ENCODE measurements around the gene SMIM1.

The SMIM1 gene

GRCh38 chr1:3734602-3735001 lies 37.9 kb upstream of the SMIM1 start:
- Histone ChIP-seq H3K79me2 (no peaks in the 10 kb centered on the region), H3K36me3 (ENCODE audit: control insufficient read depth, insufficient read depth, low read length) (no peaks in the 10 kb centered on the region), H3K4me1 (no peaks in the 10 kb centered on the region)

GRCh38 chr1:3735027-3735681 lies 37.4 kb upstream of the SMIM1 start:
- no peak overlapping the region for H2AFZ ChIP-seq
- H3K9me3 ChIP-seq (ENCODE audit: control insufficient read depth, low read length) = no peaks in the 10 kb centered on the region
- no peak overlapping the region for H3K9ac ChIP-seq

More at GRCh38 chr1:3734602-3735001, 37.9 kb upstream of the SMIM1 start:
- no peak overlapping the region for H3K4me3 ChIP-seq (ENCODE audit: low read depth, low read length)
- no peak overlapping the region for H2AFZ ChIP-seq
- H3K9me3 ChIP-seq (ENCODE audit: control insufficient read depth, low read length) = no peaks in the 10 kb centered on the region
- no peaks in the 10 kb centered on the region for H3K27me3 ChIP-seq (ENCODE audit: control insufficient read depth, insufficient read depth, low read length)
- no peak for TF ChIP-seq CTCF (IDR thresholded peaks at IDR 0.05)
- H3K4me2 ChIP-seq (ENCODE audit: low read length) = no peak overlapping the region
- H3K9ac ChIP-seq = no peak overlapping the region
- H3K27ac ChIP-seq = no peak overlapping the region

GRCh38 chr1:3735688-3736087 lies 36.9 kb upstream of the SMIM1 start:
- no peaks in the 10 kb centered on the region for H3K9me3 ChIP-seq (ENCODE audit: control insufficient read depth, low read length)
- peaks cover 7% of the 10 kb centered on the region for H3K4me1 ChIP-seq
- H3K4me2 ChIP-seq (ENCODE audit: low read length) = no peak overlapping the region
- H2AFZ ChIP-seq = no peak overlapping the region
- no peaks in the 10 kb centered on the region for H3K27me3 ChIP-seq (ENCODE audit: control insufficient read depth, insufficient read depth, low read length)
- no peak for TF ChIP-seq CTCF (IDR thresholded peaks at IDR 0.05)
- no peaks in the 10 kb centered on the region for H3K79me2 ChIP-seq
- H3K9ac ChIP-seq = no peak overlapping the region
- no peak overlapping the region for H3K27ac ChIP-seq
- H3K36me3 ChIP-seq (ENCODE audit: control insufficient read depth, insufficient read depth, low read length) = no peaks in the 10 kb centered on the region
- H3K4me3 ChIP-seq (ENCODE audit: low read depth, low read length) = no peak overlapping the region

More at GRCh38 chr1:3735027-3735681, 37.4 kb upstream of the SMIM1 start:
- Histone ChIP-seq H3K4me2 (ENCODE audit: low read length) (no peak overlapping the region), H3K36me3 (ENCODE audit: control insufficient read depth, insufficient read depth, low read length) (no peaks in the 10 kb centered on the region), H3K4me3 (ENCODE audit: low read depth, low read length) (no peak overlapping the region), H3K4me1 (peaks cover 4% of the 10 kb centered on the region), H3K79me2 (no peaks in the 10 kb centered on the region), H3K27ac (no peak overlapping the region), H3K27me3 (ENCODE audit: control insufficient read depth, insufficient read depth, low read length) (no peaks in the 10 kb centered on the region)
- no peak for TF ChIP-seq CTCF (IDR thresholded peaks at IDR 0.05)

GRCh38 chr1:3736131-3736561 lies 36.4 kb upstream of the SMIM1 start:
- H3K36me3 ChIP-seq (ENCODE audit: control insufficient read depth, insufficient read depth, low read length) = no peaks in the 10 kb centered on the region
- H3K9me3 ChIP-seq (ENCODE audit: control insufficient read depth, low read length) = no peaks in the 10 kb centered on the region
- no peak for TF ChIP-seq CTCF (IDR thresholded peaks at IDR 0.05)
- no peak overlapping the region for H3K4me3 ChIP-seq (ENCODE audit: low read depth, low read length)
- peaks cover 7% of the 10 kb centered on the region for H3K4me1 ChIP-seq
- H3K27me3 ChIP-seq (ENCODE audit: control insufficient read depth, insufficient read depth, low read length) = no peaks in the 10 kb centered on the region
- H3K27ac ChIP-seq = no peak overlapping the region
- no peaks in the 10 kb centered on the region for H3K79me2 ChIP-seq
- no peak overlapping the region for H3K9ac ChIP-seq
- no peak overlapping the region for H3K4me2 ChIP-seq (ENCODE audit: low read length)
- H2AFZ ChIP-seq = no peak overlapping the region

- TF ChIP-seq CTCF (IDR thresholded peaks at IDR 0.05) = no peak
- Histone ChIP-seq H2AFZ (no peak overlapping the region), H3K4me3 (ENCODE audit: low read depth, low read length) (no peak overlapping the region), H3K27ac (no peak overlapping the region), H3K4me2 (ENCODE audit: low read length) (no peak overlapping the region), H3K9me3 (ENCODE audit: control insufficient read depth, low read length) (no peaks in the 10 kb centered on the region), H3K36me3 (ENCODE audit: control insufficient read depth, insufficient read depth, low read length) (no peaks in the 10 kb centered on the region), H3K79me2 (no peaks in the 10 kb centered on the region), H3K9ac (no peak overlapping the region), H3K4me1 (peaks cover 7% of the 10 kb centered on the region), H3K27me3 (ENCODE audit: control insufficient read depth, insufficient read depth, low read length) (no peaks in the 10 kb centered on the region)
Observed at GRCh38 chr1:3736708-3737107, 35.8 kb upstream of the SMIM1 start.
